HG03045 (cell line): Measurements from ENCODE around the gene IGFLR1.
"Not testable (repeated sequence)": the region's sequence is repeated elsewhere in the genome, so short reads cannot be mapped to it uniquely, and the experiment has no call there.

Experiments used
- ATAC-seq: cut with Tn5 transposase; IDR thresholded peaks from one replicate; pipeline ENCODE4 v1.9.1; 2021; ENCODE audit warnings: mild to moderate bottlenecking, moderate library complexity; ENCODE audit not compliant: unreplicated experiment

The IGFLR1 gene

DNA sequence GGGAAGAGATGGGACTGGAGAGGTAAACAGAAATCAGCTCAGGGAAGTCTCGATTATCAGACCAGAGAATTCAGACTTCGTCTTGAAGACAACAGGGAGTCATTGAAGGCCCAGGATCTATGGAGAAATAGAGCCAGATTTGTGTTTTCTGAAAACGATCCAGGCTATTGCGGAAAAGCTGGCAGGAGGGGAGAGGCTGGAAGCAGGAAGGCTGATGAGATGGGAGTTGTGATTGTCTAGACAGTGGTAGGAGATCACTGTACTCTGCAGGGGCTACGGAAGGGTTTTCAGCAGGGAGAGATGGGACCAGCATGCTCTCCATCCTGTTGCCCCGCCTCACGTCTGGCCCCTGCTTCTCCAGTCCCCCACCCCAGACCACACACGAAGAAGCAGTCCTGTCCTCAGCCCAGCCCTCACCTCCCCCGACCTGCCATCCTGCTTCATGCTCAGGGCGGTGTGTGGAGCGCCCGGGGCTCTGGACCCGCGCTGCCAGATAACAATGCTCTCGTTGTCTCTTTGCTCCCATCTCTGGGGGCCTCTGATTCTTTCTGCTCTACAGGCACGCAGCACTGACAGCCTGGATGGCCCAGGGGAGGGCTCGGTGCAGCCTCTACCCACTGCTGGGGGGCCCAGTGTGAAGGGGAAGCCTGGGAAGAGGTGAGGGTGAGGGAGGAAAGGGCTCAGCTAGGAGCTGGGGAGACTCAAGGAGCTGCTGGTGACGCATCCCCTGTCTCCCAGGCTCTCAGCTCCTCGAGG, 35.0 kb upstream of the IGFLR1 start:
- no peak for ATAC-seq

DNA sequence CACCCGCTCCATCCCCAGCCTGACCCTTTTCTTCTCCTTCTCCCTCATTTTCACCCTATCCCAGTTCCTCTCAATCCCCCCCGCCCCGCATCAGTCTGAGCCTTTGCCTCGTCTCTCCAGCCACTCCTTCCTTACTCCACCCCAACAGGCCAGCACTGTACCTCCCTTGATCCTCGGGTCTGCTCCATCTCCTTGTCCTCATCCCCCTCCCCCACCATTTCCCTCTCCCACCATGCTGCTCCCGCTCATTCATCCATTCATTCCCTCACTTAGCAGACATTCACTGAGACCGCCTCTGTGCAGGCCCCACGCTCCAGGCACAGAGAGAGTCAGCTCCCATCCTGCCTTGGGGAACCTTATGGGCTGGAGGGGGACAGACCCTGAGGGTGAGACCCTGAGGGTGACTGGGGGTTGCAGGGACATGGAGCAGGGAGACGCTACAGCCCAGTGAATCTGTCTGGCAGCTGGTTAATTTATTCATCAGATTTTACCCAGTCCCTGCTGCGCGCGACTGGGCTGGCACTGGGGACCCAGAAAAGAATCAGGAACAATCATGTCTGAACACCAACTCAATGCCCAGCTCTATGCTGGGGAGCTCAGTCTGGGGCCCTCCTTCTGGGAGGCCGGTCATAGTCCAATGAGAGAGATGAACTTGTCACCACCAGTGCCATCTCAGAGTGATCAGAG, 34.0 kb upstream of the IGFLR1 start:
- no peak for ATAC-seq

DNA sequence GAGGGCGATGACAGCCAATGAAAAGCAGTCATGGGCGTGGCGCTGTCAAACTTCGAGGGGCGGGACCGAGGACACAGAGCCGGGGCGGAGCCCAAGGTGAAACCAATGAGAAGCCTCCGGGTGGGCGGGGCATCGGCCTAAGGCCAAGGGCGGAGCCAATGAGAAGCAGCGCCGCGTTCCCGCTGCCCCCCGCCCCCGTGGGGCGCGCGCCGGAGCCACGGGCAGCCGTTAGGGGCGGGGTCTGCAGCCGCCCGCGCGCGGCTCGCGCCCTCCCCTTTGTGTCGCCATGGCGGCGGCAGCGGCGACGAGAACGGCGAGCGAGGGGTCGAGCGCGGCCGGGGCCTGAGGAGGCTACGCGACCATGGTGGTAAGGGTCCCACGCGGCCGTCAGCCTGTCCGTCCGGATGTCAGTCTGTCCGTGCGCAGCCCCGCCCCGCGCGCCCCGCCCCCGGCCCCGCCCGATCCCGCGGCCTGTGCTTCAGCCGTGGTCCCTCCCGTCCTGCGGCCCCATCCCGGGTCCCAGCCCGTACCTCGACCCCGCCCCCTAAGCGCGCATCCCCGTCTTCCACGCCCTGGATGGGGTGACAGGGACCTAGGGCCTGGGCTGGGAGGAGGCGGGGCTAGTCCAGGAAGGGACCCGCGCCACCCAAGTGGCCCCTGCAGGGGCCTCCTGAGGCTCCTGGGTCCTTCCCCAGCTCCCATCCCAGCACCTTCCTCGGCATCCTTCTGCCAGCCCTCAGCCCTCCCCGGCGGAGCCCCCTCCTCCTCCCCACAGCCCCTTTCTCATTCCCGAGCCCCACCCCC, 33.2 kb upstream of the IGFLR1 start, which contains the start of gene ARHGAP33:
TSS of gene ARHGAP33 (plus strand) at position 267 of the 804 bp plus-strand sequence. CDS start at position 362, 95 bp downstream.
- peak; percentile 92 for ATAC-seq

- ATAC-seq, result peak; percentile 5
Observed at GRCh38 chr19:35775046-35775297, 32.7 kb upstream of the IGFLR1 start.

DNA sequence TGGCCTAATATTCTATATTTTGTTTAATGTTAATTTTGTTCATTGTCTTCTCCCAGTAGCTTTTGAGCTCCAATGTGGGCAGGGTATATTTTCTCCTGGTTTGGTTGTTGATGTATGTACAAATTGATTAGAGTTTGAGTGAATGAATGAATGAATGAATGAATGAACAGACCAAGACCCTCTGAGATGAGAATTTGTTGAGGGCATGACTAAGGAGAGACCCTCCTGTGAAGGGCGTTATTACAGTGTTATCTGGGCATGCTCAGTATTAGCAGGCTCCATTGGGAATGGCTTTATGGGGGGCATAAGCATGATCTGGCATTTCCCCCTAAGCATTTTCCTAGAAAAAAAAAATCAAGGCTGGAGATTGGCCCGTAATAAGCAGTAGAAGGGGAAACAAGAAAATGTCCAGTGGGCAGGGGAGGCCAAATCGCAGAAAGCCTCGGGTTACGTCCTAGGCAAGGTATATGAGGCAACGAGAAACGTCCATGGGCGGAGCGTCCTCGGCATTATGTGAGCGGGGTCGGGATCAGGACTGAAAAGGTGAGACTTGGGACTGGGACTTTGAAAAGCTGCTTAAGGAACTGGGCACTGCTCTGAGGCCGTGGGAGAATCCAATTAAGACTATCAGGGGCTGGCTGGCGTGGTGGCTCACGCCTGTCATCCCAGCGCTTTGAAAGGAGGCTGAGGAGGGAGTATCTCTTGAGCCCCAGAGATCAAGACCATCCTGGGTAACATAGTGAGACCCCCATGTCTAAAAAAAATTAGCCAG, 32.2 kb upstream of the IGFLR1 start:
- ATAC-seq, result no peak

GRCh38 chr19:35773020-35773806, 31.0 kb upstream of the IGFLR1 start:
- no peak for ATAC-seq

- not testable (repeated sequence) for ATAC-seq
Observed at GRCh38 chr19:35772362-35772761, 30.1 kb upstream of the IGFLR1 start.

DNA sequence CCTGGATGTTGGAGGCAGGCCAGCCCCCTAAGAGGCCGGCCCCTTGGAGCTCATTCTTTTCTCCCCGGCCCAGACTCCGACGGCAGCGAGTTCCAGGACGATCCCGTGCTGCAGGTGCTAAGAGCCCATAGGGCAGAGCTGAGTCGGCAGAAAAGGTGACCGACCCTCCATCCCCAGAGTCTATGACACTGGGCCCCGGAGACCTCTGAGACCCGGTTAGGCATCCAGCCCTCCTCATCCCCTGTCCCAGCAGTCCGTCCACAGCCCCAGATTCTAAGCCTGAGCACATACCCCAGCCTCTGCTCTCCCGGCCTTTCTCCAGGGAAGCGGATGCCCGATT, 25.8 kb upstream of the IGFLR1 start:
- ATAC-seq, result no peak

DNA sequence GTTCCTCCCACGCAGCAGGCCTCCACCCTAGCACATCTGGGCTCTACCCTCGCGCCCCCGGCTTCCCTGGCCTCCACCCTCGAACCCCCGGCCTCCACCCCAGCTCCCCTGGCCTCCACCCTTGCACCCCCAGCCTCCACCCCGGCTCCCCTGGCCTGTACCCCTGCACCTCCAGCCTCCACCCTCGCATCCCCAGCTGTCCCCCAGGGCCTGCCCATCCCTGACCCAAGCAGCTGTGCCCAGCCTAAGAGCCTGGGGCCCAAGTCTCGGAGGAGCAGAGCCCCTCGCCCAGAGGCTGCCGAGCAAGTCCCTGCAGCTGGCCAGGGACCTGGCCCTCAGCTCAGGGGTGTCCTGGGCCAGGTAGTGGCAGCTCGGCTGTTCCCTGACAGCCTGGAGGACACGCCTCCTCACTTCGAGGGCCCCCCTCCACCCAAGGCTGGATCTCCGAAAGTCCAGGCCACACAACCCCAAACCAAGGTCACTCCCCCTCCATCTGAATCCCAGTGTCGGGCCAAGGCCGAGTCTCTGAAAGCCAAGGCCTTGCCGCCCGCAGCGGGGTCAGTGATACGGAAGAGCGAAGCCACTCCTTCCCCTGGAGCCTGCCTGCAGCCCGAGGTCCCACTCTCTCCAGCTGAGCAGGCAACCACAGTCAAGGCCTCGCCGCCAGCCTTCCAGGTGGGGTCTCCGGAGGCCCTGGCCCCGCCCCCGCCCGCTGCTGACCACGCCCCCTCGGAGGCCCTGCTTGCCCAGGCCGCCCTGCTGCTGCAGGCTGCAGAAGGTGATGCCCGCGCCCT, 25.2 kb upstream of the IGFLR1 start:
- no peak for ATAC-seq

- no peak for ATAC-seq
Observed at GRCh38 chr19:35766571-35767104, 24.4 kb upstream of the IGFLR1 start.

DNA sequence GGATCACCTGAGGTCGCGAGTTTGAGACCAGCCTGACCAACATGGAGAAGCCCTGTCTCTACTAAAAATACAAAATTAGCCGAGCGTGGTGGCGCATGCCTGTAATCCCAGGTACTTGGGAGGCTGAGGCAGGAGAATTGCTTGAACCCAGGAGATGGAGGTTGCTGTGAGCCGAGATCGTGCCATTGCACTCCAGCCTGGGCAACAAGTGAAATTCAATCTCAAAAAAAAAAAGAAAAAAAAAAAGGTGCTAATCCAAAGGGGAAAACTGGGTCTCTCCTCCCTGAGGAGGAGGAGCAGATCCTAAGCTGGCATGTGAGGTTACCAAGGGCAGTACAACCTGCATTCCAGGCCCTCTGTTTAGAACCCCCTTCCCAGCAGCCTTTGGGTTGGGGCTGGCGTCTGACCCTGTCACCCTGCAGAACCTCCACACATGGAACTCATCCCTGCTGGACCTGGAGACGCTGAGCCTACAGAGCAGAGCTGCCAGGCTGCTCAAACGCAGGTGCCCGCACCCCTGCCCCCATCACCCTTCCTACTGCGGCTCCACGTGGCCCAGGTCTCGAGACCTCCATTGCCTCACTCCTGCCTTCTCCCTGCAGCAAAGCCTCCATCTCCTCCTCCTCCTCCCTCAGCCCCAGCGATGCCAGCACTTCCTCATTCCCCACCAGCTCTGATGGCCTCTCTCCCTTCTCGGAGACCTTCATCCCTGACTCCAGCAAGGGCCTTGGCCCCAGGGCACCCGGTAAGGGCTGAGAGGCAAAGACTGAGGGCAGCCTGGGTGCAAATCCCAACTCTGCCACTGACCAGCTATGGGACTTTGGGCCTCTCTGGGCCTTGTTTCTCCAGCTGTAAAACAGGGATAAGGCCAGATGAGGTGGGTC, 22.4 kb upstream of the IGFLR1 start:
- no peak for ATAC-seq

GRCh38 chr19:35760711-35761349, 18.6 kb upstream of the IGFLR1 start:
- no peak for ATAC-seq

GRCh38 chr19:35759697-35760096, 17.4 kb upstream of the IGFLR1 start:
- no peak for ATAC-seq

DNA sequence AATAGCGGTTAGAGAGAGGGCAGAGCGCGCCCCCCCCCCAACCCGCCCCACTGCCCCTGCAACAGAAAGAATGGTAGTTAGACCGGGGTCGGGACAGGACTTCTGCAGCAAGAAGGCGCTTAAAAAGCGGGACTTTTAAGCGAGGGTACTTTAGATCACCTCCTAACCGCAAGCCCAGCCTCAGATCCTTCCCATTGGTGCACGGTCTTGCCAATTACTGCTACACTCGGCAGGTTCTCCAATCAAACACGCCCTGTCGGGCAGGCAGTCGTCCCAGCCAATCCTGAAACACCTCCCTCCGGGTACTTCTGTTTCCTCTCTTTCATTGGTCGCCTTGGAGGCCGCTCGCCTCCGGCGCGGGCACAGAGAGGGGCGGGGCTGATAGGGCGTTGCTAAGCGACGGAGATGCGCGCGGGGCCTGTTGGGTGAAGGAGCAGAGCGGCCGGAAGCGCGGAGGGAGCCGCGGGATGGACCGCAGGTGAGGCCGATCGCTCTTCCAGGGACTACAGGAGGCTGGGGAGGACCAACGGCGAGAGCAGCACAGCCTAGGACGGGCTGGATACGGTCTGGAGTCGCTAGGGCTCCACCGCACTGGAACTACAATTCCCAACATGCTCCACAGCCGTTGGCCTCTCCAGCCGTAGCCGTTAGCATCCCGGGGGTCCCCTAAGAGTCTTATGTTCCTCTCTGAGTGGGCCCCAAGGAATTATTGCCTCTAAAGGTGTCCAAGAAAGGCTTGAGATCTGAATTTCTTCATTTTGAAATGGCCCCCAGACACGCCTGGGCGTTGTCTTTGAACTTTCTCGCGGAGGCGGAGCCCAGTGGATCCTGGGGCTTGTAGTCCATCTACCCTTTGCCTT, 15.7 kb upstream of the IGFLR1 start, which contains the start of gene PROSER3:
TSS of gene PROSER3 (plus strand) at position 428 of the 860 bp plus-strand sequence. CDS start at position 468, 40 bp downstream.
- peak; percentile 90 for ATAC-seq

GRCh38 chr19:35757231-35757748, 15.0 kb upstream of the IGFLR1 start:
- no peak for ATAC-seq

GRCh38 chr19:35756377-35757230, 14.4 kb upstream of the IGFLR1 start, which contains the start of gene HSPB6:
HSPB6 (minus strand) TSS chr19:35757029; CDS start chr19:35757008, 21 bp downstream.
- ATAC-seq, result no peak
